BLaER1 treated with 17β-estradiol and CSF1 and Interleukin-3, amounts not matched to agents 10 nM and 100 nM (cell line): ENCODE measurements around the gene CYS1.
A peak's percentile ranks its signal among the peaks of the same experiment; 100 is the strongest.

ENCODE experiments used
- H3K27ac ChIP-seq, 11 experiments: shearing (Covaris generic); formaldehyde crosslinking; 2 replicates each; pipeline ENCODE4 v1.8.1; 2022
- H3K27me3 ChIP-seq, 11 experiments: shearing (Covaris generic); formaldehyde crosslinking; 2 replicates each; pipeline ENCODE4 v1.8.1; 2022
- H3K36me3 ChIP-seq, 11 experiments: shearing (Covaris generic); formaldehyde crosslinking; 2 replicates each; pipeline ENCODE4 v1.8.1; 2022
- H3K4me1 ChIP-seq, 10 experiments: shearing (Covaris generic); formaldehyde crosslinking; 2 replicates each; pipeline ENCODE4 v1.8.1; 2022
- H3K4me2 ChIP-seq, 11 experiments: shearing (Covaris generic); formaldehyde crosslinking; 2 replicates each; pipeline ENCODE4 v1.8.1; 2022
- H3K4me3 ChIP-seq, 10 experiments: shearing (Covaris generic); formaldehyde crosslinking; 2 replicates each; pipeline ENCODE4 v1.8.1; 2022
- H3K9ac ChIP-seq, 11 experiments: shearing (Covaris generic); formaldehyde crosslinking; 2 replicates each; pipeline ENCODE4 v1.8.1; 2022
- H3K9me3 ChIP-seq, 11 experiments: shearing (Covaris generic); formaldehyde crosslinking; replicated peaks in 1 of 11; 2 replicates each; pipeline ENCODE4 v1.8.1; 2022
- H4K20me1 ChIP-seq, 11 experiments: shearing (Covaris generic); formaldehyde crosslinking; 2 replicates each; pipeline ENCODE4 v1.8.1; 2022
- Cebpa-rat ChIP-seq, 11 experiments: shearing (Covaris generic); IDR thresholded peaks; 2 replicates each; pipeline ENCODE4 v1.8.1; 2022

The CYS1 gene

DNA sequence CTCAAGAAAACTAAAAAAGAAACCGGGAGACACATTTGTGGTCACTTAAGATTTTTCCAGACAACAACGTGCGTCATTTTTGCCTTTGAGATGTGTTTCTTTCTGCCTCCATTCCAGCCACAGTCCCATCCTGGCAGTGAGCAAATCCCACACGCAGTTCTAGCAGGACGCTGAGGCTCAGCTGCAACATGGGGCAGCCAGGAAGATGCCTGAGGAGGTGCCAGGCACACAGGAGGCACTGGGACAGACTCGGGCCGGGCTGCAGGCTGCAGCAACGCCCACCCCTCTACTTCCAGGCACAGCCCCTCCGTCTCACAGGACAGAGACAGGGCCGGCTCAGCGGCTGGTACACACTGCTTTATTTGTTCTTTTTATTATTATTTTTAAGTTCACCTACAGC, 23.8 kb downstream of the CYS1 start:
- Histone ChIP-seq H3K4me3 (peak overlapping the region in 1 of 10 experiments; percentile 55; a peak in 1 of 20 replicates), H3K27me3 (peaks cover 0 to 5% (median 0%) of the 10 kb centered on the region in 11 experiments; a peak in 1 of 22 replicates), H3K36me3 (peaks cover 0 to 38% (median 21%) of the 10 kb centered on the region in 11 experiments; a peak in 18 of 22 replicates), H4K20me1 (peaks cover 0 to 36% (median 0%) of the 10 kb centered on the region in 11 experiments; a peak in 7 of 22 replicates), H3K9me3 (no peaks in the 10 kb centered on the region), H3K9ac (peak overlapping the region in 2 of 11 experiments; percentile 32 to 75; a peak in 1 of 22 replicates), H3K4me2 (peak overlapping the region; percentile 80 to 96 (median 87)), H3K4me1 (peaks cover 45 to 60% (median 52%) of the 10 kb centered on the region in 10 experiments), H3K27ac (peak overlapping the region in 1 of 11 experiments; percentile 82; a peak in 1 of 22 replicates)
- TF ChIP-seq Cebpa-rat (IDR thresholded peaks at IDR 0.05), result no peak

- no peak overlapping the region for H3K4me3 ChIP-seq
- no peak overlapping the region for H3K4me2 ChIP-seq
- H3K36me3 ChIP-seq, result peaks cover 0 to 47% (median 32%) of the 10 kb centered on the region in 11 experiments; a peak in 19 of 22 replicates
- H3K9me3 ChIP-seq, result 0 out of 22 replicates have a peak, but pooled peaks cover 0 to 3% (median 0%) of the 10 kb centered on the region in 11 experiments
- no peak overlapping the region for H3K9ac ChIP-seq
- H3K27me3 ChIP-seq, result peaks cover 0 to 5% (median 0%) of the 10 kb centered on the region in 11 experiments; a peak in 1 of 22 replicates
- H3K27ac ChIP-seq, result no peak overlapping the region
- no peak for TF ChIP-seq Cebpa-rat (IDR thresholded peaks at IDR 0.05)
- H4K20me1 ChIP-seq, result peaks cover 0 to 47% (median 3%) of the 10 kb centered on the region in 11 experiments; a peak in 7 of 22 replicates
- H3K4me1 ChIP-seq, result peaks cover 45 to 61% (median 53%) of the 10 kb centered on the region in 10 experiments
Observed at GRCh38 chr2:10054976-10055375, 25.2 kb downstream of the CYS1 start.

GRCh38 chr2:10054424-10054823, 25.8 kb downstream of the CYS1 start:
- Histone ChIP-seq H3K4me1 (peaks cover 46 to 61% (median 54%) of the 10 kb centered on the region in 10 experiments), H3K36me3 (peaks cover 0 to 52% (median 38%) of the 10 kb centered on the region in 11 experiments; a peak in 19 of 22 replicates), H3K4me3 (no peak overlapping the region), H3K9ac (no peak overlapping the region), H4K20me1 (peaks cover 0 to 52% (median 6%) of the 10 kb centered on the region in 11 experiments; a peak in 9 of 22 replicates), H3K27ac (no peak overlapping the region), H3K4me2 (peak overlapping the region in 6 of 11 experiments; percentile 59 to 77 (median 69); a peak in 5 of 22 replicates), H3K27me3 (peaks cover 0 to 5% (median 0%) of the 10 kb centered on the region in 11 experiments; a peak in 1 of 22 replicates), H3K9me3 (0 out of 22 replicates have a peak, but pooled peaks cover 0 to 3% (median 0%) of the 10 kb centered on the region in 11 experiments)
- TF ChIP-seq Cebpa-rat (IDR thresholded peaks at IDR 0.05), result no peak

GRCh38 chr2:10053351-10053750, 26.9 kb downstream of the CYS1 start:
- peaks cover 2 to 61% (median 45%) of the 10 kb centered on the region in 11 experiments for H3K36me3 ChIP-seq
- peak overlapping the region in 6 of 11 experiments; percentile 0 to 51 (median 8); a peak in 5 of 22 replicates for H3K9ac ChIP-seq

GRCh38 chr2:10052216-10052615, 28.0 kb downstream of the CYS1 start:
- H3K27ac ChIP-seq, result peak overlapping the region in 1 of 11 experiments; percentile 10; a peak in 1 of 22 replicates
- peaks cover 0 to 5% (median 0%) of the 10 kb centered on the region in 11 experiments; a peak in 1 of 22 replicates for H3K27me3 ChIP-seq
- peaks cover 13 to 72% (median 56%) of the 10 kb centered on the region in 11 experiments for H3K36me3 ChIP-seq
- 0 out of 22 replicates have a peak, but pooled peaks cover 0 to 3% (median 0%) of the 10 kb centered on the region in 11 experiments for H3K9me3 ChIP-seq
- peak overlapping the region; percentile 58 to 88 (median 71) for H3K4me2 ChIP-seq
- peak overlapping the region in 8 of 11 experiments; percentile 10 to 56 (median 28); a peak in 11 of 22 replicates for H3K9ac ChIP-seq
- peaks cover 43 to 67% (median 54%) of the 10 kb centered on the region in 10 experiments for H3K4me1 ChIP-seq
- H4K20me1 ChIP-seq, result peaks cover 10 to 72% (median 19%) of the 10 kb centered on the region in 11 experiments; a peak in 14 of 22 replicates
- no peak overlapping the region for H3K4me3 ChIP-seq
- TF ChIP-seq Cebpa-rat (IDR thresholded peaks at IDR 0.05), result no peak

More at GRCh38 chr2:10053351-10053750, 26.9 kb downstream of the CYS1 start:
- Histone ChIP-seq H4K20me1 (peaks cover 2 to 61% (median 13%) of the 10 kb centered on the region in 11 experiments; a peak in 14 of 22 replicates), H3K4me1 (peaks cover 48 to 67% (median 59%) of the 10 kb centered on the region in 10 experiments), H3K27ac (peak overlapping the region in 7 of 11 experiments; percentile 9 to 37 (median 14); a peak in 10 of 22 replicates), H3K4me2 (peak overlapping the region; percentile 58 to 88 (median 71)), H3K27me3 (peaks cover 0 to 5% (median 0%) of the 10 kb centered on the region in 11 experiments; a peak in 1 of 22 replicates), H3K4me3 (no peak overlapping the region), H3K9me3 (0 out of 22 replicates have a peak, but pooled peaks cover 0 to 3% (median 0%) of the 10 kb centered on the region in 11 experiments)
- TF ChIP-seq Cebpa-rat (IDR thresholded peaks at IDR 0.05), result no peak

DNA sequence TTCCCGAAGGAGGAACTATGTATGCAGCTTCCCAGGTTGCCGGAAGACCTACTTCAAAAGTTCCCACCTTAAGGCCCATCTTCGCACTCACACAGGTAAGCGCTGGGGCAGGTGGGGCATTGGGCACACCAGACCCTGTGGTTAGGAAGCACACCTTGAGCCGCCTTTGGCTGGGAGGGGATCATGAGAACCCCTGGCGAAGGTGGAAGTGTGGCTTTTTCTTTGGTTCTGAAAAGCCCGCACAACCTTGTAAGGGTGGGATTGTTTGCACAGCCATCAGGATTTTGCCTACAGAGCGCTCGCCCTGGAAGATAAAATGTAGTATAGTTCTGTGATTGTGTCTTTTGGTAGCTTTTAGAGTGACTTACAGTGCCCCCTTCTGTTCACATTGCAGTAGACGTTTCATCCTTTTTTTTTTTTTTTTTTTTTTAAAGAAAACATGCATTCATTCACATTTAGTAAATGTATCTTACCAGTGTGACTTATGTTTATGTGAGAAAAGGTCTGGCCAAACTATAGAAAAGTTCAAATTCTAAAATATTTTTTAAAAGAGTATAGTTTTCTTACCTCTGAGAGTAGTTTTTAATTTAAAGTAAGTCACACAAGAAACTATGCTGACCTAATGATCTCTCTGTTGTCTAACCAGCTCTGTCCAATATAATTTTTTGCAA, 31.6 kb downstream of the CYS1 start:
- Histone ChIP-seq H3K27me3 (peaks cover 0 to 5% (median 0%) of the 10 kb centered on the region in 11 experiments; a peak in 1 of 22 replicates), H3K4me1 (peaks cover 41 to 77% (median 61%) of the 10 kb centered on the region in 10 experiments), H3K36me3 (peaks cover 14 to 71% (median 53%) of the 10 kb centered on the region in 11 experiments), H3K9me3 (0 out of 22 replicates have a peak, but pooled peaks cover 0 to 3% (median 0%) of the 10 kb centered on the region in 11 experiments), H3K4me2 (peak overlapping the region in 6 of 11 experiments; percentile 2 to 42 (median 20); a peak in 4 of 22 replicates), H3K27ac (no peak overlapping the region), H3K9ac (peak overlapping the region in 4 of 11 experiments; percentile 2 to 20 (median 9); a peak in 1 of 22 replicates), H3K4me3 (no peak overlapping the region), H4K20me1 (peaks cover 14 to 92% (median 40%) of the 10 kb centered on the region in 11 experiments; a peak in 14 of 22 replicates)
- no peak for TF ChIP-seq Cebpa-rat (IDR thresholded peaks at IDR 0.05)

DNA sequence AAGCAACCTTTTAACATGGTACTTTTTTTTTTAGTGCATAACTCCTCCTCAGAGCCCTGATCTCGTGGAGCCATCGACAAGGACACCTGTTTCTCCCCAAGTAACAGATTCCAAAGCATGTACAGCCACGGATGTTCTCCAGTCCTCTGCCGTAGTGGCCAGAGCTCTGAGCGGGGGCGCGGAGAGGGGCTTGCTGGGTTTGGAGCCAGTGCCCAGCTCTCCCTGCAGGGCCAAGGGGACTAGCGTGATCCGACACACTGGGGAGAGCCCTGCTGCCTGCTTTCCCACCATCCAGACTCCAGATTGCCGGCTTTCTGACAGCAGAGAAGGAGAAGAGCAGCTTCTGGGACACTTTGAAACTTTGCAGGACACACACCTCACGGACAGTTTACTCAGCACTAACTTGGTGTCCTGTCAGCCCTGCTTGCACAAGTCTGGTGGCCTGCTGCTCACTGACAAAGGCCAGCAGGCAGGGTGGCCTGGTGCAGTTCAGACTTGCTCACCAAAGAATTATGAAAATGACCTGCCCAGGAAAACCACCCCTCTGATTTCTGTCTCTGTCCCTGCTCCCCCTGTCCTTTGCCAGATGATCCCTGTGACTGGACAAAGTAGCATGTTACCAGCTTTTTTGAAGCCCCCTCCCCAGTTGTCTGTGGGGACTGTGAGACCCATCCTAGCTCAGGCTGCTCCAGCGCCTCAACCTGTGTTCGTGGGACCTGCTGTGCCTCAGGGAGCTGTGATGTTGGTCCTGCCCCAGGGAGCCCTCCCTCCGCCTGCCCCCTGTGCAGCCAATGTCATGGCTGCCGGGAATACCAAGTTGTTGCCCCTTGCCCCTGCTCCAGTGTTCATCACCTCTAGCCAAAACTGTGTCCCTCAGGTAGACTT, 32.4 kb downstream of the CYS1 start:
- H3K9me3 ChIP-seq, result peaks cover 0 to 4% (median under 1%) of the 10 kb centered on the region in 11 experiments; a peak in 14 of 22 replicates
- peak overlapping the region in 6 of 11 experiments; percentile 0 to 42 (median 20); a peak in 3 of 22 replicates for H3K4me2 ChIP-seq
- peak overlapping the region in 4 of 11 experiments; percentile 4 to 35 (median 14); a peak in 2 of 22 replicates for H3K9ac ChIP-seq
- H3K4me1 ChIP-seq, result peaks cover 34 to 69% (median 53%) of the 10 kb centered on the region in 10 experiments
- no peak overlapping the region for H3K27ac ChIP-seq
- TF ChIP-seq Cebpa-rat (IDR thresholded peaks at IDR 0.05), result no peak
- peaks cover 0 to 5% (median 0%) of the 10 kb centered on the region in 11 experiments; a peak in 1 of 22 replicates for H3K27me3 ChIP-seq
- H3K4me3 ChIP-seq, result no peak overlapping the region
- peaks cover 14 to 85% (median 38%) of the 10 kb centered on the region in 11 experiments; a peak in 14 of 22 replicates for H4K20me1 ChIP-seq
- H3K36me3 ChIP-seq, result peaks cover 14 to 68% (median 53%) of the 10 kb centered on the region in 11 experiments
